HCT116 (cell line): ENCODE measurements around the gene ANKRD2. TPM values are rescaled to one million over a fixed set of nuclear protein-coding genes. Genes with fewer than 3 reads are reported as not detected.

Experiments
- ATAC-seq: fragments of 200-7000 bp; cut with Tn5 transposase; 2 replicates; pipeline ENCODE4 v1.9.1; 2020; ENCODE audit warnings: mild to moderate bottlenecking, moderate library complexity
- BruUV-seq: library from RNA; stranded (reverse); fragments of 400-500 nt; replicated peaks from 2 replicates; lab custom pipeline; 2021; lab: Mats Ljungman, UMichigan
- CTCF ChIA-PET: fragments of 300-600 bp; sonication (Branson Sonifier 250); formaldehyde crosslinking; loops from one replicate; lab custom pipeline; 2021; ENCODE audit warnings: antibody characterized with exemption; lab: Charles Lee
- POLR2A ChIA-PET: fragments of 300-600, 350-600 bp; sonication (Branson Sonifier 250); formaldehyde crosslinking; loops from one replicate; lab custom pipeline; 2021; ENCODE audit warnings: antibody characterized with exemption; lab: Charles Lee
- RAD21 ChIA-PET, 2 experiments: fragments of 300-600 bp; sonication (Branson Sonifier 250); formaldehyde crosslinking; loops; one replicate each; lab custom pipeline; 2023; ENCODE audit warnings: low total read pairs in 2 of 2; ENCODE audit not compliant: uncharacterized antibody in 2 of 2, unreplicated experiment in 2 of 2, low non-redundant PET in 1 of 2; lab: Charles Lee
- DNase-seq: peaks from one replicate; pipeline ENCODE4 v3.0.0-alpha.2; 2010; ENCODE audit warnings: low read depth, low spot score
- H2AFZ ChIP-seq: fragments of 200-600 bp; shearing (Covaris generic), sonication (generic); 2 replicates; pipeline ENCODE4 v1.6.1; 2017; ENCODE audit warnings: low read depth, mixed run types, mixed read lengths, antibody characterized with exemption, low read length; ENCODE audit not compliant: poor library complexity, severe bottlenecking
- H3K27ac ChIP-seq: 2 replicates; pipeline ENCODE4 v1.5.1; 2012; ENCODE audit warnings: low read depth, low read length
- H3K27me3 ChIP-seq: fragments of 200-600 bp; sonication (generic); 2 replicates; pipeline ENCODE4 v1.6.1; 2016; ENCODE audit warnings: mixed run types, low read length, mixed read lengths; ENCODE audit not compliant: insufficient read depth
- H3K36me3 ChIP-seq, 2 experiments: fragments of 200-500 bp in 1 of 2; fragments of 200-600 bp in 1 of 2; sonication (Bioruptor generic) in 1 of 2; sonication (generic) in 1 of 2; 2 replicates each; pipeline versions ENCODE4 v1.5.1 to v1.6.1; 2014 to 2016; ENCODE audit warnings: low read length in 2 of 2, inconsistent platforms in 1 of 2, mixed read lengths in 1 of 2, mixed run types in 1 of 2; ENCODE audit not compliant: insufficient read depth in 2 of 2, control insufficient read depth in 1 of 2
- H3K4me1 ChIP-seq, 2 experiments: fragments of 200-600 bp in 1 of 2; sonication (generic) in 1 of 2; 2 replicates each; pipeline versions ENCODE4 v1.5.1 to v1.6.1; 2012 to 2017; ENCODE audit warnings: low read length in 2 of 2, inconsistent platforms in 1 of 2, mild to moderate bottlenecking in 1 of 2, mixed read lengths in 1 of 2, mixed run types in 1 of 2, moderate library complexity in 1 of 2; ENCODE audit not compliant: insufficient read depth in 2 of 2, control insufficient read depth in 1 of 2
- H3K4me2 ChIP-seq: fragments of 200-600 bp; sonication (generic); 2 replicates; pipeline ENCODE4 v1.6.1; 2017; ENCODE audit warnings: mixed run types, low read length, mixed read lengths
- H3K4me3 ChIP-seq, 2 experiments: fragments of 200-600 bp in 1 of 2; sonication (generic) in 1 of 2; replicated peaks in 1 of 2; 2 replicates each; pipeline ENCODE4 v1.5.1; 2011 to 2016; ENCODE audit warnings: low read length in 2 of 2, control low read depth in 1 of 2, low read depth in 1 of 2, mild to moderate bottlenecking in 1 of 2, mixed read lengths in 1 of 2, mixed run types in 1 of 2
- H3K79me2 ChIP-seq: fragments of 200-600 bp; sonication (generic); 2 replicates; pipeline ENCODE4 v1.6.1; 2017; ENCODE audit warnings: mild to moderate bottlenecking, mixed run types, low read length, moderate library complexity, mixed read lengths; ENCODE audit not compliant: insufficient read depth
- H3K9ac ChIP-seq: fragments of 200-600 bp; sonication (generic); 2 replicates; pipeline ENCODE4 v1.6.1; 2016; ENCODE audit warnings: low read length, mixed read lengths
- H3K9me2 ChIP-seq: fragments of 200-600 bp; sonication (generic), shearing (Covaris generic); 2 replicates; pipeline ENCODE4 v1.6.1; 2017; ENCODE audit warnings: mixed run types, mild to moderate bottlenecking, moderate library complexity; ENCODE audit not compliant: insufficient read depth
- H3K9me3 ChIP-seq, 2 experiments: fragments of 200-500 bp in 1 of 2; fragments of 200-600 bp in 1 of 2; sonication (Bioruptor generic) in 1 of 2; sonication (generic) in 1 of 2; 2 replicates each; pipeline ENCODE4 v1.6.1; 2014 to 2017; ENCODE audit warnings: low read length in 2 of 2, mixed read lengths in 2 of 2, inconsistent platforms in 1 of 2, low read depth in 1 of 2, mild to moderate bottlenecking in 1 of 2, mixed run types in 1 of 2, moderate library complexity in 1 of 2; ENCODE audit not compliant: control insufficient read depth in 1 of 2, insufficient read depth in 1 of 2
- H4K20me1 ChIP-seq: fragments of 200-600 bp; sonication (generic), shearing (Covaris generic); 2 replicates; pipeline ENCODE4 v1.6.1; 2017; ENCODE audit warnings: mixed run types, mild to moderate bottlenecking, moderate library complexity; ENCODE audit not compliant: insufficient read depth
- CBX3 ChIP-seq: IDR thresholded peaks from 2 replicates; pipeline ENCODE4 v1.6.1; 2012; ENCODE audit warnings: low read depth
- CEBPB ChIP-seq: IDR thresholded peaks from 2 replicates; pipeline ENCODE4 v1.6.1; 2012; ENCODE audit warnings: low read depth
- EGR1 ChIP-seq: IDR thresholded peaks from 2 replicates; pipeline ENCODE4 v1.6.1; 2012; ENCODE audit warnings: low read depth
- ELF1 ChIP-seq: IDR thresholded peaks from 2 replicates; pipeline ENCODE4 v1.6.1; 2012; ENCODE audit warnings: low read depth, borderline replicate concordance
- EZH2 ChIP-seq: fragments of 200-600 bp; sonication (generic); IDR thresholded peaks from 2 replicates; pipeline ENCODE4 v1.6.1; 2017; ENCODE audit warnings: antibody characterized with exemption, mixed run types
- FOSL1 ChIP-seq: IDR thresholded peaks from 2 replicates; pipeline ENCODE4 v1.6.1; 2012; ENCODE audit warnings: low read depth
- JUND ChIP-seq: IDR thresholded peaks from 2 replicates; pipeline ENCODE4 v1.6.1; 2012
- POLR2A ChIP-seq: IDR thresholded peaks from 2 replicates; pipeline ENCODE4 v1.7.0; 2011; ENCODE audit warnings: borderline replicate concordance; ENCODE audit not compliant: insufficient read depth, insufficient read length; ENCODE audit errors: extremely low read depth
- REST ChIP-seq: IDR thresholded peaks from 2 replicates; pipeline ENCODE4 v1.6.1; 2012; ENCODE audit warnings: low read depth
- SRF ChIP-seq: IDR thresholded peaks from 2 replicates; pipeline ENCODE4 v1.6.1; 2012; ENCODE audit warnings: low read depth
- TCF7L2 ChIP-seq: IDR thresholded peaks from 2 replicates; pipeline ENCODE4 v1.7.0; 2011; ENCODE audit warnings: borderline replicate concordance, inconsistent platforms; ENCODE audit not compliant: insufficient read depth, insufficient read length; ENCODE audit errors: extremely low read depth
- ZBTB33 ChIP-seq: IDR thresholded peaks from 2 replicates; pipeline ENCODE4 v1.6.1; 2011; ENCODE audit warnings: mild to moderate bottlenecking, low read length, moderate library complexity; ENCODE audit not compliant: insufficient replicate concordance; ENCODE audit errors: extremely low read depth
- ZFX ChIP-seq: fragments of 450-650 bp; IDR thresholded peaks from 2 replicates; pipeline ENCODE4 v1.6.1; 2017
- ZNF274 ChIP-seq: fragments of 200-500 bp; sonication (Bioruptor generic); IDR thresholded peaks from 2 replicates; pipeline ENCODE4 v1.6.1; 2014; ENCODE audit warnings: mild to moderate bottlenecking, low read depth, low read length, inconsistent platforms
- intact Hi-C: fragments of 100-400 bp; cut with micrococcal nuclease; formaldehyde crosslinking; loops from 2 replicates; pipeline ENCODE4 v1.10.0; 2022
- total RNA-seq: library from RNA; stranded (reverse); gene quantifications from one replicate; pipeline ENCODE4 v1.2.1, GENCODE V29; 2021; ENCODE audit not compliant: unreplicated experiment
- TF ChIP-seq, protein P1 (sequence below), 3 experiments: fragments of 200-600 bp in 1 of 3; sonication (generic) in 1 of 3; IDR thresholded peaks in 2 of 3; conservative IDR thresholded peaks in 1 of 3; 2 replicates each; pipeline ENCODE4 v1.5.1; 2012 to 2017; ENCODE audit warnings: low read depth in 2 of 3, low read length in 2 of 3, antibody characterized with exemption in 1 of 3, borderline replicate concordance in 1 of 3, control low read depth in 1 of 3, mild to moderate bottlenecking in 1 of 3, mixed read lengths in 1 of 3, mixed run types in 1 of 3, moderate library complexity in 1 of 3; ENCODE audit not compliant: insufficient read depth in 1 of 3
- TF ChIP-seq, protein P2 (sequence below): IDR thresholded peaks from 2 replicates; pipeline ENCODE4 v1.6.1; 2012
- TF ChIP-seq, protein P3 (sequence below): IDR thresholded peaks from 2 replicates; pipeline ENCODE4 v1.6.1; 2012

Gene ANKRD2
- total RNA-seq, 1 experiment from 2014 or later = 0.15 TPM

DNA sequence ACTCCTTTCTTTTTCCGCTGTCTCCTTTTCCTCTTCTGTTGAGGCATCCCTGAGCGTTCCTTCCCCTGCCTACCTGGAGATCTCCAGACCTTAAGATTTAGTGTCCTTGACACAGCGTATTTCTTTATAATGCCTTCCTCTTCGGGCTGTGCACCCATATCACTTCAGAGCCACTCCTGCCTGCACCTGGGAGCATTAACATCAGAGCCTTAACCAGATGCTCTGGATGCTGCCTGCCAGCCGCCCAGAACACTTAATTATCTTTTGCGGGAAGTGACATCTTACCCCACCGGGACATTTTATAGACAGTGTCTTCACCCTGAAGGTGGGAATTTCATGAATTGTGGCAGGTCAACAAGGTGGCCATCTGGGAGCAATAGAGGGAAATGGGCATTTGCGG, 49.6 kb upstream of the ANKRD2 start:
- no peaks in the 10 kb centered on the region for H3K79me2 ChIP-seq
- no peak overlapping the region for H3K4me3 ChIP-seq
- no peak for DNase-seq
- no peaks in the 10 kb centered on the region for H3K9me3 ChIP-seq
- no peak overlapping the region for H2AFZ ChIP-seq
- peaks cover 20 to 32% of the 10 kb centered on the region in 2 experiments for H3K4me1 ChIP-seq
- no peaks in the 10 kb centered on the region for H3K9me2 ChIP-seq
- no peak overlapping the region for H3K4me2 ChIP-seq
- ChIA-PET CTCF (no interaction called here), RAD21 (no interaction called here), POLR2A (no interaction called here)
- ATAC-seq = no peak
- TF ChIP-seq, protein P1, sequence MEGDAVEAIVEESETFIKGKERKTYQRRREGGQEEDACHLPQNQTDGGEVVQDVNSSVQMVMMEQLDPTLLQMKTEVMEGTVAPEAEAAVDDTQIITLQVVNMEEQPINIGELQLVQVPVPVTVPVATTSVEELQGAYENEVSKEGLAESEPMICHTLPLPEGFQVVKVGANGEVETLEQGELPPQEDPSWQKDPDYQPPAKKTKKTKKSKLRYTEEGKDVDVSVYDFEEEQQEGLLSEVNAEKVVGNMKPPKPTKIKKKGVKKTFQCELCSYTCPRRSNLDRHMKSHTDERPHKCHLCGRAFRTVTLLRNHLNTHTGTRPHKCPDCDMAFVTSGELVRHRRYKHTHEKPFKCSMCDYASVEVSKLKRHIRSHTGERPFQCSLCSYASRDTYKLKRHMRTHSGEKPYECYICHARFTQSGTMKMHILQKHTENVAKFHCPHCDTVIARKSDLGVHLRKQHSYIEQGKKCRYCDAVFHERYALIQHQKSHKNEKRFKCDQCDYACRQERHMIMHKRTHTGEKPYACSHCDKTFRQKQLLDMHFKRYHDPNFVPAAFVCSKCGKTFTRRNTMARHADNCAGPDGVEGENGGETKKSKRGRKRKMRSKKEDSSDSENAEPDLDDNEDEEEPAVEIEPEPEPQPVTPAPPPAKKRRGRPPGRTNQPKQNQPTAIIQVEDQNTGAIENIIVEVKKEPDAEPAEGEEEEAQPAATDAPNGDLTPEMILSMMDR (IDR thresholded peaks at IDR 0.05 in 2 of 3, conservative IDR thresholded peaks at IDR 0.05 in 1 of 3; ENCODE audit: borderline replicate concordance in 1 of 3, insufficient read depth in 1 of 3, low read depth in 2 of 3, low read length in 2 of 3) = no peak
- TF ChIP-seq CBX3 (no peak), ZNF274 (no peak), REST (no peak), CEBPB (no peak), SRF (no peak), JUND (no peak), TCF7L2 (no peak), ELF1 (no peak), ZFX (no peak), POLR2A (no peak), ZBTB33 (no peak), FOSL1 (no peak), EGR1 (no peak), EZH2 (no peak)
- TF ChIP-seq, protein P2, sequence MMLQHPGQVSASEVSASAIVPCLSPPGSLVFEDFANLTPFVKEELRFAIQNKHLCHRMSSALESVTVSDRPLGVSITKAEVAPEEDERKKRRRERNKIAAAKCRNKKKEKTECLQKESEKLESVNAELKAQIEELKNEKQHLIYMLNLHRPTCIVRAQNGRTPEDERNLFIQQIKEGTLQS = no peak
- TF ChIP-seq, protein P3, sequence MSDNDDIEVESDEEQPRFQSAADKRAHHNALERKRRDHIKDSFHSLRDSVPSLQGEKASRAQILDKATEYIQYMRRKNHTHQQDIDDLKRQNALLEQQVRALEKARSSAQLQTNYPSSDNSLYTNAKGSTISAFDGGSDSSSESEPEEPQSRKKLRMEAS = no peak
- intact Hi-C loops = no loop called here
- no peaks in the 10 kb centered on the region for H3K27me3 ChIP-seq
- H3K36me3 ChIP-seq = no peaks in the 10 kb centered on the region
- no peak overlapping the region for H3K27ac ChIP-seq
- no TSS peak for BruUV-seq
- no peak overlapping the region for H3K9ac ChIP-seq
- H4K20me1 ChIP-seq = no peaks in the 10 kb centered on the region
